GM18858 (cell line): ENCODE results near the gene PHF20.
A peak's percentile ranks its signal among the peaks of the same experiment; 100 is the strongest.
"Not testable (repeated sequence)": the region's sequence is repeated elsewhere in the genome, so short reads cannot be mapped to it uniquely, and the experiment has no call there.

Experiments used
- ATAC-seq: cut with Tn5 transposase; IDR thresholded peaks from one replicate; pipeline ENCODE4 v1.9.1; 2021; ENCODE audit not compliant: unreplicated experiment

PHF20 gene

DNA sequence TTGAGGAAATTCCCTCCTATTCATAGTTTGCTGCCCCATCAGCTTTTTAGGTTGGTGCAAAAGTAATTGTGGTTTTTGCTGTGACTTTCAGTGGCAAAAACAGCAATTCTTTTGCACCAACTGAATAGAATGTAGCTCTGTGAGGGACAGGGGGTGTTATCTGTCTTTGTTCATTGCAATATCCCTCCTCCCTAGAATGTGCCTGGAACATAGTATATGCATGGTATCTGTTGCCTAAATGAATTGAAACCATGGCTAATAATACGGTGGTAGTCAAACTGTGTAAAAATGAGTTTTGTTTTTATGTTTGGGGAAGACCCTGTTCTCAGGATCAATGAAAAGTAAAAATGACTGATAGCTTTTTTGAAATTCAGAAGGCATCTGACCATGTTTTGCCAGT is 137.4 kb downstream of the PHF20 start:
- no peak for ATAC-seq

DNA sequence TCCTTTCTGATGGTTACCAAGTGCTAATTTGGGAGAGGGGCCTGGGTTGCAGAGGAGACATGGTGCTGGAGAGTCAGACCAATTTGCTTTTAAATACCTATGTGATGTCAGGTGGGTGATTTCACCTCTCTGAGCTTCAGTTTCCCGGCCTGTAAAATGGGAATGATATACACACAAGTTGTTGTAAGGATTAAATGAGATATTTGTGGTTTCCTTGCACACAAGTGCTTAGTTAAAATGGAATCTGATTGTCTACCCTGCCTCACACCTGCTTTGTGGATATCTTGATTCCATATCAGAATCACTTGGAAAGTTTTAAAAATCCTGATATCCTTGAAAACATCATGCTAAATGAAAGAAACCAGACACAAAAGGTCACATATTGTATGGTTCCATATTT is 138.0 kb downstream of the PHF20 start:
- no peak for ATAC-seq

DNA sequence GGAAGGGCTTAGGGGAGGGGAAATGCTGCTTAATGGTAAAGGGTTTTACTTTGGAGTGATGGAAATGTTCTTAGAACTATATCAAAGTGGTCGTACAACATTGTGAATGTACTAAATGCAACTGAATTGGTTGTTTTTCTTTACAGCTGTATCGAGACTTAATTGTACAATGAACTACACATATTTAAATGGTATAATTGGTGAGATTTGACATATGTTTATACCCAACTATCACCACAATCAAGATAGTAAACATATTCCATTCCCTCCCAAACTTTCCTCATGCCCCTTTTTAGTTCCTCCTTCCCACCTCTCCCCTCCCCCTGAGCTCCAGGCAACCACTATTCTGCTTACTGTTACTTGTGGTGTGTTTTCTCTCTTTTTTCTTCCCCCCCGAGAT is 138.4 kb downstream of the PHF20 start:
- ATAC-seq, result no peak

DNA sequence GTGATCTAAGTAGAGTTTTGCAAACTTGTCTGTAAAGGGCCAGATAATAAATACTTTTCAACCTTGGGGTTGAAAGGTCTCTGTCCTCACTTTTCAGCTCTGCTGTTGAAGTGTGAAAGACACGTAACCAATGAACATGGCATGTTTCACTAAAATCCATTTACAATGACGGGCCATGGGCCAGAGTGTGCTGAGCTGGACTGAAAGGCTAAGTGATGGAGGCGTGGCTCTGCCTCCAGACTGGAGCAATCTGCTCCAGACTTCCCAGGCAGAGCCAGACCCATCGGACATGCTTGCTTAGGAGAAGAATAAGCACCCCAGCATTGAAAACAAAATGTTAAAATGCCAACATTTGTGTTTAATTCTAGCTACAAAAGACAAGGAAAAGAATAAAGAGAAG is 141.1 kb downstream of the PHF20 start:
- ATAC-seq, result no peak

DNA sequence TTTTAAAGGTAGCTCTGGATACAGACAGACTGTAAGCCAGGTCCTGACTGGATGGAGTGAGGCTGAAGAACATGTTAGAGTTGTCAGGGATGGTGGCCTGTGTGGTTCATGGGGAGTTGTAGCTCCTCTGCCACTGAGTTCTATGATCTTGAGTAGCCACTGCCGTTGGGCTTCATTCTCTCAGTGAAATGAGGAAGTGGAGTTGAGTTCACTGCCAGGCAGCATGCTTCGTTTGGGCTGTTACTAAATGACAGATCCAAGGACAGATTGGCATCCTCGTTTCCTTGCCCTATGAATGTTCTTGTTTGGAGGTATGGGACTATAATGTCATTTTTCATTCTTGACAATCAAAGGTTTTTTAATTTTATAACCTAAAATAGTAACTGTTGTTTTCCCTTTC is 145.3 kb downstream of the PHF20 start:
- no peak for ATAC-seq

DNA sequence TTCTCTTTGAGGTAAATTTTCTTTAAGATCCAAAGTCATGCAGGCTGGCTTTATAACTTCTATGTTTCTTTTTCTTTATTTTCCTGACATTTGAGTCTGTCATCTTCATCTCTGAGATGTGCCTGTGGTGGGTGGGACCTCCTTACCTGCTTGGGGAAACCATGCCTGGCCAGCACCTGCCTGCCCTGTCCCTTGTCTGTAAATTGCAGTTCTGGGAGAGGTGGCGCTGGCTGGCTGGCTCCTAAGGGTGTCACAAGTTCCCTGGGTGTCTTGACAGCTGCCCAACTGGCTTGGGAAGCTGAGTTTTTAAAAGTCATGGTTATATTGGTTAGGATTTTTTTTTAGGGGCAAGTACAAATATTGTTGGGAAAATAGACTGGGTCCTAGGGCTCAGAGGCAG is 146.2 kb downstream of the PHF20 start:
- ATAC-seq, result no peak

DNA sequence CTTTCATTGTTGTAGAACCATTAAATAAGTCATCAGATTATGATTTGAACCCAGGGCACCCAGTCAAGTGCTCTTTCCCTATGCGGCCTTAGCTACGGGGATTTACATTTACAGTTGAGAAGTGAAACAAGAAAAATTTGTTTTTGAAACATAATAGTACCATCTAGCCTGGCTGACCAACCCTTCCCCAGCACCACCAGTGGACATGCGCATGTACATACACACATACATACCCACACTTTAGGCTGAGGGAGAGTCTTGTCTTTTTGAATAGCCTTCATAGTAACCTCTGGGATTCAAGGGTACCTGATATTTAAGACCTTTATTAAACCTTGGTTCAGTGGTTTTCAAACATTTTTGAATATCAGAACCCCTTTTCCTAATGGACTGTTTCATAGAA is 148.7 kb downstream of the PHF20 start:
- ATAC-seq, result no peak

DNA sequence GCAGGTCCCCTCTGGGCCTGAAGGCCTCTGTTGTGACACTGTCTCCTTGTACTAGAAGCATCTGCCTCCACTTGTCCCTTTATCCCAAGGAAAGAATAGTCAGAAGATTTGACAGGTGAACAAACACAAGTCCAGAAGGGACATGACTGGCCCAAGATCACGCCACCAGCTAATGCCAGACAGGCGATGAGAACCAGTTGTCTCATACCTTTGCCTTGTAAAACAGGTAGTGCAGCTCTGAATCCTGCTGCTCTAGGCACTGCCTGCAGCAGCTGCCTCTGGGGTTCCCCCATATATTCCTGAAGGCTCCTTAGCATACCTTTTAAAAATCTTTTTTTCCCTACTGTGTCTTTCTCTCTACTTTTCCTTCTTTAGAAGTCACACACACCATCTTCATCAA is 157.5 kb downstream of the PHF20 start:
- ATAC-seq, result no peak

DNA sequence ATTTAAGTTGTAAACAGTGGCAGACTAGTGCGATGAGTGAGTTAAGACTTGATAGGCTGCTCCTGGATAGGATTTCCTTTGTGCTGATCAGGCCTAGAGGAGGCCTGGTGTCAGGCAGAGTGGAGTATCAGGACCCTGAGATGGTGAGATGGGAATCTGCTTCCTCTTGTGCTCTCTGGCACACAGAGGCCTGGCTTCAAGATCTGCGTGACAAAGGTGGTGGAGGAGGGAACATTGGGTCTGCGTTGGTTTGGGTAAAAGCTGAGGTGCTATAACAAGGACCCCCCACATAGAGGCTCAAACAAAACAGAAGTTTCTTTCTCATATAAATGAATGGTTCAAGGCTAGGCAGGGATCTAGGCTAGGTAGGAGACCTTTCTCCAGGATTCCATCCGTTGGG is 162.2 kb downstream of the PHF20 start:
- no peak for ATAC-seq

DNA sequence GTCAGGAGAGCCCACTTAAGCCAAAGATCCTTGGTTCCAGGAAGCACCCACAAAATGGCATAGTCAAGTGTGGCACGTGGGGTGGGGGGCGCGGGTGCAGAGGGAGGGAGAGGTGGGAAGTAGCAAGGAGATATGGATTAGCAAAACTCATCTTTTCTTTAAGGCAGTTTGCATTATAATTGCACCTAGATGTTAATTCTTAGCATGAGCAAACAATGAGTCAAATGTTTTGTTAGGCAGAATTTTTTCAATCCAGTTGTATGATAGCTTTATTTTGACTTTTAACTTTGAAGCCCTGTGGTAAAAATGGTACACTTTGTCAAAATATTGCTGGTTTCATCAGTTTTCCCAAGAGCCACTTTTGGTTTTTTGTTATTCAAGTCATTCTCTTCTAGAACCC is 167.4 kb downstream of the PHF20 start:
- ATAC-seq, result no peak

DNA sequence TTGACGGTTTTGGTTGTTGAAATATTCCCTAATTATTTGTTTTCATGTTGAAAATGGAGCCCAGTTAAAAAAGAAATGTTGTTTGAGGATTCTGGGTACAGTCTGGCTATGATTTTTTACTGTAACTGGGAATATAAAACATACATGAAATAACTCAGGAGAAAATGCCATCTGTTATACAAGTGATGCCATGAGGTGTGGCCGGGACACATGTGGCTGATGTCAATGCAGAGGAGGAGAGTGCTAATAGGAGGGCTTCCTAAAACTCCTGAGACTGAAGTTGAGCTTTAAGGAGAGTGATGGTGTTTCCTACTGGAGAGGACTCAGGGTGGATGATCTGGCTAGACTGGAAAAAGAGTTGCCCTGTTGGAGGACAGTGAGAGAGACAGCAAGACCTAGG is 169.8 kb downstream of the PHF20 start:
- no peak for ATAC-seq

DNA sequence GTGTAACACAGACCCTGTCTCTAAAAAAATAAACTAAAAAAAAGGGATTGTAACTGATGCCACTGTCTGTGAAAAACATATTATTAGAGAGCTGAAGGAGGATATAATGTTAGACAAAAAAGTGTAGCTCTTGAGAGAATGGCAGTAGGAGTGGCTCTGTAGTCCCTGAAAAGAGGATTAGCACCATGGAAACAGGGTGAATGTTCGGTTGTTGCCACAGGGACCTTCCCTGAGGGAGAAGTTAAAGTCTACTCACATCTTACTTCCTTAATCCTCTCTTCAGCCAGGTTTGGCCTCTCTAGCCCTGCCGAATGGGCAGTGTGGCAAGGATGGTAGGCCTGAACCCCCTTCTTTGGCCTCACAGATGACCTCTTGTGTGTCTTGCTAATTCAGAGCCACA is 170.4 kb downstream of the PHF20 start:
- no peak for ATAC-seq

DNA sequence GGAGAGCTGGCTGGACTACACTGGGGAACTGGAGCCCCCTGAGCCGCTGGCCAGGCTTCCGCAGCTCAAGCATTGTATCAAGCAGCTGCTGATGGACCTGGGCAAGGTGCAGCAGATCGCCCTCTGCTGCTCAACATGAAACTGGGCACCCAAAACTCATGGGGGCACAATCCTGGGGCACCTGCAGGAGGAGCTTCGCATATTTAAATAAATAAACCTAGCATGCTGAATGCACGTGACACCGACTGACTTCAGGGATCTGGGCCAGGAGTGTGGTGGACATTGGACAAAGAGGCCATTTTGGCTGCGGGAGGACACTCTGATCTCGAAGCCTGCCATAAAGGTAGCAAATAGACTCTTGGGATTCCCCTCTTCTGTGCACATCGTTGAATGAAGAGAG is 175.7 kb downstream of the PHF20 start:
- ATAC-seq, result no peak

DNA sequence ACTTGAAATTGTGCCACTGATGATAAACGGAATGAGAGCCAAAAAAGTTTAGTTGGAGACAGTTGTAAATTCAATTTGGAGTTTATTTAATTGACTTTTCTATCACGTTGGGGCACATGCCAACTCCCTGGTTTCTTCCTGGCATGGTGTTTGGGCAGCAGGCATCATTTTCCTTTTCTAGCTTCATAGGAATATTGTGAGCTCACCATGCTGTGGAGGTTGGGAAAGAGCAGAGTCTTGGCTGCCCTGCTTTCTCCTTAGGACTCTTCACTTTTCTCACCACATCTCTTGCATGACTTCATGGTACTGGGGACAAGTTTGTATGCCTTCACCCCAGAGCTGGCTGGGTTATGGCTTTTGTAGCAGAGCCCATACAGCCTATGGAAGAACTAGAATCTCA is 176.1 kb downstream of the PHF20 start:
- no peak for ATAC-seq

DNA sequence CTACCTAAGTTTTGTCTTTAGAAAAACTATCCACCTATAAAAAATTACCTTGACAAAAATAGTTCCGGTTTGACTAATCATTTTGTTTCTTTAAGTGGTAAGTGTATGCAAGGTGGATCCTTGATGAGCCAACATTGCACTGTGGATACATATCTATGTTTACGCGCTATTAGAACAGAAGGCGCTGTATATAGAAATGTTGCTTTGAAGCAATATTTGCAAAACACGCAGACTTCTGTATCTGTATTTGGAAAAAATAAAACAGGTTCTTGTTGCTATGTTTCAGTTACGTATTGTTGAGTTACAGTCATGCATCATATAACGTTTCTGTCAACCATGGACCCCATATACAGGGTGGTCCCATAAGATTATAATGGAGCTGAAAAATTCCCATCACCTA is 178.3 kb downstream of the PHF20 start:
- ATAC-seq, result no peak

DNA sequence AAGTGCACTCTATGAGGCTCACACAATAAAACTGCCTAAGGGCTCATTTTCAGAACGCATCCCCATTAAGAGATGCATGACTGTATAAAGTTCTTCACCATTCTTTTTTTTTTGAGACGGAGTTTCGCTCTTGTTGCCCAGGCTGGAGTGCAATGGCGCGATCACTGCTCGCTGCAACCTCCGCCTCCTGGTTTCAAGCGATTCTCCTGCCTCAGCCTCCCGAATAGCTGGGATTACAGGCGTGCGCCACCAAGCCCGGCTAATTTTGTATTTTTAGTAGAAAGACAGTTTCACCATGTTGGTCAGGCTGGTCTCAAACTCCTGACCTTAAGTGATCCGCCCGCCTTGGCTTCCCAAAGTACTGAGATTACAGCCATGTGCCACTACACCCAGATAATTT is 180.3 kb downstream of the PHF20 start:
- not testable (repeated sequence) for ATAC-seq

DNA sequence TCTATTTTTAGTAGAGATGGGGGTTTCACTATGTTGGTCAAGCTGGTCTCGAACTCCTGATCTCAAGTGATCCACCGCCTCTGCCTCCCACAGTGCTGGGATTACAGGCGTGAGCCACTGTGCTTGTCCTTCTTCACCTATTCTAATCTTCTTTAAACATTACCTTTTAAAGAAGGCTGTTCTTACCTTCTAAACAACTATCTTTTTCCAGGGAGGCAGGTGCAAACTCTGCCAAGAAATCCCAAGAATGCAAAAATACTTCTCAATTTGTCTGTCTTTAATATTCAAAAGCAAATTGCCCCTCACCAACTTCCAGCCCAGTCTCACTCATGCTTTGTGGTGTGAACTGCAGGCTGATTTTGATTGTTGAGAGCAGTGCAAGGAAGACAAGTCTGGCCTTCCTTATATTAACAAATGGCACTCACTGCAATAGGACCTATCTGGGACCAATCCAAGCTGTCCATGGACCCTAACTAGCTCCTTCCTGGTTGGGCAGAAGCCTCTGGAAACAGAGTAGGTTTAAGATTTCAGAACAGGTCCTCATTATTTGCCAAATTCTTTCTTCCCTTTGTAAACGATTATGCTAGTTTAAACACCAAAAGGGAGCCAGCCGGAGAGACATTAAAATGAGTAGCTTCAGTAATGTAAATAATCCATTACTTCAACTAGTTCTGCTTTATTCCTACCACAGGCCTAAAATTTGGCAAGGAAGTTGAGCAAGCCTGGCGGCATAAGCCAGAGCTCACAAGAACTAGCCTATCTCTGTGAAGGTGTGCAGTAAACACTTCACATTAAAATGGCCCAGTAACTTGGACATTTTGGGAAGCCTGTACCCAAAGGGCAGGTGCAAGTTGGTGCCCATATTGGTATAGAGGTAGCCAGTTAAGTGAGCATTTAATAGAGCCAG is 180.9 kb downstream of the PHF20 start:
- no peak for ATAC-seq

DNA sequence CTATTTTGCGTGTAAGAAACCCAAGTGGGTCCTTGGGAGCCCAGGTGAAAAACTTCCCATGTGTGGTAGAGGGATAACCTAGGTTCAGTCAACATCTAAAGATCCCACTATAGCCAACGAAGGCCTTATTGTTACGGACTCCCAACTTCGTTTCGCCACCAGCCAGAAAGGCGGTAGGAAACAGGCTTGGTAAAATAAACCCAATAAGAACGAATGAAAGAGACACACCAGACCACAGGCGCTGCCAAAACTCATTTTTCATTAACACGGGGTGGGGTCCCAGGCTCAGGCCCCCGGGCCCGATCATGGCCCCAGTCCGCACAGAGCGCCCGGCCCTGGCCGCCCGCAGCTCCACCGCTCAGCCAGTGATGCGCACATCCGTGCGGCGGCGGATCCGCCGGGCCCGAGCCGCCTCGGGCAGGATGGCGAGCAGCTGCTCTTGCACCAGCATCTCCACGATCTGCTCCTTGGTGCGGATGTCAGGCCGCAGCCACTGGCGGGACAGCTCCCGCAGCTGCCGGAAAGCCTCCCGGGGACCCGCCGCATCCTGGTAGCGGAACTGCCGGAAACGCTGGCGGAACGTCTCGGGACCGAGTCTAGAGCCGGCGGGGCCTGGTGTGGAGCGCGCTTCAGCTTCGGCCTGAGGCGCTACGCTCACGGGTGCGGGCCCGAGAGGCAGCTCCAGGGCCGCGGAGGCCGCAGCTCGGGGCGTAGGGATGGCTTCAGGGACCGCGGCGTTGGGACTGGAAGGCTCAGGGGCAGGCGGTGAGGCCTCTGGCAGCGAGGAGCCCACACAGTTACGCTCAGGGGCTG is 181.8 kb downstream of the PHF20 start:
- peak; percentile 12 for ATAC-seq

DNA sequence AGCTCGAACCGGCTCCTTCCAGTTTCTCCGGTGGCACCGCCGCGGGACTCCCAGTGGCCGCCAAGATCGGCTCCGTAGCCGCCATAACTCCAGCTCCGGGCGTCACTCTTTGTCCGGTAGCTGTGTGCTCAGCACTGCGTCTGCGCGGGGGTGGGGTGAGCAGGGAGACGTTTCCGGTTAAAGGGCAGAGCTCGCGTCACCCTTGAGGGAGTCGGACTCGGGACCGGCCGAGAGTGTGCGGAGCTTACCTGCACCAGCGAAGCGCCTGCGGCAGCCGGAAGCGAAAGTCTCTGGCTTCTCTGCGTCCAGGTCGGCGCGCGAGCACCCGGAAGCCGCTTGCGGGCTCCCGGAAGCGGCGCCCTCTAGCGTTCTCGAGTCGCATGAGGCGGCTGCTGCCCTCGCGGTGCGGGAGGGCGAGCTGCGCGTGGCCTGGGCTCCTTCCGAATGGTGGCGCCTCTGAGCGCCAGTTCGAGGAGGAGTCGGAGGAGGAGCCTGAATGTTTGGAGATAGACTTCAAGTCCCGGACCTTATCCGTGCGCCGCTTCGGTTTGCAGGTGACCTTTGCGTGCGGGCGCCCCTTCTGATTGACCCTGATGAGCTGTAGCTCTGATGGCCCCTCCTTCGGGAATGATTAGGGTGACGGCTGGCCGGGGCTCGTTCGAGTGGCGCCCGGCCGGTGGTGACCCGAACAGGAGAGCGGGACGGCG is 182.5 kb downstream of the PHF20 start, which contains the start of gene SCAND1:
Gene SCAND1 (minus strand): TSS at position 303 of the 707 bp plus-strand sequence. CDS start 218 bp downstream, at position 85.
- peak; percentile 82 for ATAC-seq

DNA sequence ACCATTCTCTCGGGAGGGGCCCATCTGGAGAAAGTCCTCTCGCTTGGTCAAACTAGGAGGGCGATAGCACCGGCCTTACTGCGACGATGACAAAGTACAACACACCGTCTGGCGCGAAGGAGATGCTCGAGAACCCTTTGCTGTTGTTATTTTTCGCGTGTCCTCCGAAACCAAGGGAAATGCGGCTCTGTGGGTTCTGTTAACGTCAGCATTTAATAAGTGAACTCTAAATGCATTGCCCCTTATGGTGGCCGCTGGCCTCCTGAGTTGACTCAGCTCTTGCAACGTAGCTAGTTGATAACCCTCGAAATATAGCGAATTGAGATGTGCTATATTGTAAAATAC is 183.1 kb downstream of the PHF20 start:
- no peak for ATAC-seq

DNA sequence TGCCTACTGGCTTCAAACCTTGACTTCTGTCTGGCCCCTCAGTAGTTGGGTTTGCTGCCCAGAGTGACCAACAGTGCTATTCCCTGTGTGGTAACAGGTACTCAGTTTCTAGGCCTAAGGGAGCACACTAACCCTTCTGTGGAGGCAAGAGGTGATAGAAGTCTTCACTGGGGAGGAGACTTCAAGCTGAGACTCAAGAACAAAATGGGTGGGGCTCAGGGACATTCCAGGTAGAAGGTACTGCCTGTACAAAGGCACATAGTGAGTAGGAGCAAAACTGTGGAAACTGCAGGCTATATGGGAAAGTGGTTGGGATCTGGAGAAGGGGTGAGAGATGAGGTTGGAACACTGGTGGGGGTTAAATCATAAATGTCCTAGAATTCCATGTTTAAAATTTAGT is 184.8 kb downstream of the PHF20 start:
- ATAC-seq, result no peak

DNA sequence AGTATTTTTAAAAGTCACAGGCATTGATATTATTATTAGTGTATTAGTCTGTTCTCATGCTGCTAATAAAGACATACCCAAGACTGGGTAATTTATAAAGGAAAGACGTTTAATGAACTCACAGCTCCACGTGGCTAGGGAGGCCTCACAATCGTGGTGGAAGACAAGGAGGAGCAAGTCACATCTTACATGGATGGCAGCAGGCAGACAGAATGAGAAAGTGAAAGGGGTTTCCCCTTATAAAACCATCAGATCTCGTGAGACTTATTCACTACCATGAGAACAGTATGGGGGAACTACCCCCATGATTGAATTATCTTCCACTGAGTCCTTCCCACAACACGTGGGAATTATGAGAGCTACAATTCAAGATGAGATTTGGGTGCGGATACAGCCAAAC is 187.5 kb downstream of the PHF20 start:
- ATAC-seq, result not testable (repeated sequence)
